Measurements from ENCODE around the gene GABBR2.
A peak's percentile ranks its signal among the peaks of the same experiment; 100 is the strongest.
"Not testable (repeated sequence)": the region's sequence is repeated elsewhere in the genome, so short reads cannot be mapped to it uniquely, and the experiment has no call there.

The GABBR2 gene

GRCh38 chr9:98596486-98596885 lies 112.2 kb downstream of the GABBR2 start:
- peak; percentile 53 for DNase-seq (ENCODE audit: low spot score)

- DNase-seq (ENCODE audit: low spot score), result peak; percentile 69
These were observed 114.1 kb downstream of the GABBR2 start for GRCh38 chr9:98594546-98595160.

- DNase-seq (ENCODE audit: low spot score), result no peak
These were observed 115.1 kb downstream of the GABBR2 start for GRCh38 chr9:98593354-98594253.

- DNase-seq (ENCODE audit: low spot score), result no peak
These were observed 117.0 kb downstream of the GABBR2 start for GRCh38 chr9:98591696-98592095.

GRCh38 chr9:98590101-98590500 lies 118.6 kb downstream of the GABBR2 start:
- DNase-seq (ENCODE audit: low spot score), result peak; percentile 55

GRCh38 chr9:98589102-98589501 lies 119.6 kb downstream of the GABBR2 start:
- DNase-seq (ENCODE audit: low spot score), result no peak

- DNase-seq (ENCODE audit: low spot score), result not testable (repeated sequence)
These were observed 123.8 kb downstream of the GABBR2 start for GRCh38 chr9:98584853-98585438.

GRCh38 chr9:98584059-98584458 lies 124.7 kb downstream of the GABBR2 start:
- DNase-seq (ENCODE audit: low spot score), result no peak

GRCh38 chr9:98583417-98583816 lies 125.3 kb downstream of the GABBR2 start:
- no peak for DNase-seq (ENCODE audit: low spot score)

- no peak for DNase-seq (ENCODE audit: low spot score)
These were observed 127.8 kb downstream of the GABBR2 start for GRCh38 chr9:98580956-98581355.

- DNase-seq (ENCODE audit: low spot score), result no peak
These were observed 129.0 kb downstream of the GABBR2 start for GRCh38 chr9:98579700-98580099.

GRCh38 chr9:98577446-98577845 lies 131.3 kb downstream of the GABBR2 start:
- no peak for DNase-seq (ENCODE audit: low spot score)

- no peak for DNase-seq (ENCODE audit: low spot score)
These were observed 131.9 kb downstream of the GABBR2 start for GRCh38 chr9:98576859-98577258.

GRCh38 chr9:98576354-98576753 lies 132.4 kb downstream of the GABBR2 start:
- DNase-seq (ENCODE audit: low spot score), result no peak

- DNase-seq (ENCODE audit: low spot score), result no peak
These were observed 133.1 kb downstream of the GABBR2 start for GRCh38 chr9:98575379-98576346.

GRCh38 chr9:98573749-98574278 lies 134.9 kb downstream of the GABBR2 start:
- no peak for DNase-seq (ENCODE audit: low spot score)

GRCh38 chr9:98572796-98573195 lies 135.9 kb downstream of the GABBR2 start:
- DNase-seq (ENCODE audit: low spot score), result no peak

GRCh38 chr9:98572054-98572627 lies 136.6 kb downstream of the GABBR2 start:
- DNase-seq (ENCODE audit: low spot score), result no peak

- DNase-seq (ENCODE audit: low spot score), result no peak
These were observed 137.1 kb downstream of the GABBR2 start for GRCh38 chr9:98571643-98572042.

- no peak for DNase-seq (ENCODE audit: low spot score)
These were observed 137.9 kb downstream of the GABBR2 start for GRCh38 chr9:98570663-98571440.

Data from cerebellar cortex (tissue), 1 donor.